WERI-Rb-1 (cell line): ENCODE measurements around the gene PCSK6.

Source experiments
- DNase-seq: peaks from one replicate; pipeline ENCODE4 v3.0.0-alpha.2; 2020
- H3K27ac ChIP-seq: fragments of 250-450 bp; sonication (Bioruptor Pico); 2 replicates; pipeline ENCODE4 v1.5.1; 2020; ENCODE audit warnings: mild to moderate bottlenecking, moderate library complexity
- H3K27me3 ChIP-seq: fragments of 250-450 bp; sonication (Bioruptor Pico); 2 replicates; pipeline ENCODE4 v1.5.1; 2021; ENCODE audit warnings: mild to moderate bottlenecking, low read depth, moderate library complexity; ENCODE audit not compliant: insufficient read depth, severe bottlenecking
- H3K36me3 ChIP-seq: fragments of 250-450 bp; sonication (Bioruptor Pico); 2 replicates; pipeline ENCODE4 v1.5.1; 2020; ENCODE audit warnings: mild to moderate bottlenecking, moderate library complexity
- H3K4me3 ChIP-seq: 2 replicates; pipeline ENCODE4 v1.5.1; 2011; ENCODE audit warnings: low read depth, mild to moderate bottlenecking, control low read depth, low read length
- H3K9me3 ChIP-seq: fragments of 250-450 bp; sonication (Bioruptor Pico); 2 replicates; pipeline ENCODE4 v1.5.1; 2021; ENCODE audit warnings: mild to moderate bottlenecking, moderate library complexity; ENCODE audit not compliant: severe bottlenecking
- TF ChIP-seq, protein P1 (sequence below): IDR thresholded peaks from 2 replicates; pipeline ENCODE4 v1.5.1; 2011; ENCODE audit warnings: low read depth, mild to moderate bottlenecking, control low read depth, inconsistent platforms, low read length

PCSK6 gene

GRCh38 chr15:101489599-101490407, at the start of gene PCSK6:
Gene PCSK6, minus strand, starts transcription at chr15:101489707. Its CDS starts 37 bp downstream, at chr15:101489670.
- Histone ChIP-seq H3K27ac (no peak within 1 kb of the TSS), H3K27me3 (no peaks in the 10 kb centered on the region)
- peak; percentile 38 for DNase-seq

GRCh38 chr15:101538996-101539395, 49.5 kb upstream of the PCSK6 start:
- no peak for DNase-seq
- no peaks in the 10 kb centered on the region for H3K9me3 ChIP-seq
- H3K4me3 ChIP-seq, result no peak overlapping the region
- no peaks in the 10 kb centered on the region for H3K27me3 ChIP-seq
- H3K27ac ChIP-seq, result no peak overlapping the region
- no peaks in the 10 kb centered on the region for H3K36me3 ChIP-seq
- TF ChIP-seq, protein P1, sequence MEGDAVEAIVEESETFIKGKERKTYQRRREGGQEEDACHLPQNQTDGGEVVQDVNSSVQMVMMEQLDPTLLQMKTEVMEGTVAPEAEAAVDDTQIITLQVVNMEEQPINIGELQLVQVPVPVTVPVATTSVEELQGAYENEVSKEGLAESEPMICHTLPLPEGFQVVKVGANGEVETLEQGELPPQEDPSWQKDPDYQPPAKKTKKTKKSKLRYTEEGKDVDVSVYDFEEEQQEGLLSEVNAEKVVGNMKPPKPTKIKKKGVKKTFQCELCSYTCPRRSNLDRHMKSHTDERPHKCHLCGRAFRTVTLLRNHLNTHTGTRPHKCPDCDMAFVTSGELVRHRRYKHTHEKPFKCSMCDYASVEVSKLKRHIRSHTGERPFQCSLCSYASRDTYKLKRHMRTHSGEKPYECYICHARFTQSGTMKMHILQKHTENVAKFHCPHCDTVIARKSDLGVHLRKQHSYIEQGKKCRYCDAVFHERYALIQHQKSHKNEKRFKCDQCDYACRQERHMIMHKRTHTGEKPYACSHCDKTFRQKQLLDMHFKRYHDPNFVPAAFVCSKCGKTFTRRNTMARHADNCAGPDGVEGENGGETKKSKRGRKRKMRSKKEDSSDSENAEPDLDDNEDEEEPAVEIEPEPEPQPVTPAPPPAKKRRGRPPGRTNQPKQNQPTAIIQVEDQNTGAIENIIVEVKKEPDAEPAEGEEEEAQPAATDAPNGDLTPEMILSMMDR, result no peak

More at GRCh38 chr15:101489599-101490407, at the start of gene PCSK6:
- H3K4me3 ChIP-seq, result peak within 1 kb of the TSS; percentile 28
- H3K9me3 ChIP-seq, result peaks cover 7% of the 10 kb centered on the region
- H3K36me3 ChIP-seq, result no peaks in the 10 kb centered on the region
- TF ChIP-seq, protein P1, result no peak

- H3K9me3 ChIP-seq, result no peaks in the 10 kb centered on the region
- H3K36me3 ChIP-seq, result no peaks in the 10 kb centered on the region
- no peak for DNase-seq
- TF ChIP-seq, protein P1, result no peak
- no peak overlapping the region for H3K4me3 ChIP-seq
- H3K27ac ChIP-seq, result no peak overlapping the region
- no peaks in the 10 kb centered on the region for H3K27me3 ChIP-seq
Measured at GRCh38 chr15:101538177-101538576, 48.7 kb upstream of the PCSK6 start.

DNA sequence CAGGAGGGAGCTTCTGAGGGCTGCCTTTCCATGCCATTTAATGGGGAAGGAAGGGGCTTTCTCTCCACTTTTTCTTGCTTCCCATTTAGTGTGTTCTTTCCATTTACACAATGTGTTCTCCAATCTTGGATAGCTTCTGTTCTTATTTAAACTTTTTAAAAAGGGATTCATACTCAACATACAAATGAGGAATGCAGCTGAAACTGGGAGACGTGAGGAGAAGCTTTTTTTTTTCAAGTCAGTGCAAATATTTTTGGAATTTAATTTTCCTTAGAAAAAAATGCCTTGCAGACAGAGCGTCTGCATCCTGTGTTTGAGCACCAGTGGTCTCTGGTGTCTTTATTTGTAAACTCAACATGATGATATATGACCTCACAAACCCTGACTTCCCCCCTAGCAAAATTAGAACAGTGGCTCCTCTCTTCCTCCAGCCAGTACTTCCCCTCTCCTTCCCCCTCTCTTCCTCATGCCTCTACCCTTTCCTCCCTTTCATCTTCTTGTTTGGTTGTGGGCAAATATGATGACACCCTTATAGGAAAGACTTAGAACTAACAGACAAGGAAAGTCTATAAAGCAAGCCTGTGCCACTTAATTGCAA, 48.1 kb upstream of the PCSK6 start:
- no peak for DNase-seq
- TF ChIP-seq, protein P1, result no peak
- H3K36me3 ChIP-seq, result no peaks in the 10 kb centered on the region
- no peak overlapping the region for H3K4me3 ChIP-seq
- no peaks in the 10 kb centered on the region for H3K27me3 ChIP-seq
- H3K9me3 ChIP-seq, result no peaks in the 10 kb centered on the region
- no peak overlapping the region for H3K27ac ChIP-seq

- H3K9me3 ChIP-seq, result no peaks in the 10 kb centered on the region
- DNase-seq, result no peak
- TF ChIP-seq, protein P1, result no peak
- H3K36me3 ChIP-seq, result no peaks in the 10 kb centered on the region
- no peak overlapping the region for H3K27ac ChIP-seq
- no peaks in the 10 kb centered on the region for H3K27me3 ChIP-seq
- no peak overlapping the region for H3K4me3 ChIP-seq
Measured at GRCh38 chr15:101536875-101537405, 47.4 kb upstream of the PCSK6 start.
